Parathyroid adenoma (tissue), 2 donors: ENCODE measurements around the gene DGKI.

Experiments used
- H2AFZ ChIP-seq: fragments of 300-600 bp; sonication (generic); one replicate; pipeline ENCODE4 v1.7.0; 2017; ENCODE audit warnings: antibody characterized with exemption, mild to moderate bottlenecking
- H3K27ac ChIP-seq: fragments of 300-600 bp; sonication (generic); one replicate; pipeline ENCODE4 v1.7.0; 2017
- H3K27me3 ChIP-seq: fragments of 300-600 bp; sonication (generic); one replicate; pipeline ENCODE4 v1.7.0; 2017; ENCODE audit warnings: low read length; ENCODE audit not compliant: control insufficient read depth, insufficient read depth
- H3K36me3 ChIP-seq: fragments of 300-600 bp; sonication (generic); one replicate; pipeline ENCODE4 v1.7.0; 2017; ENCODE audit warnings: low read length; ENCODE audit not compliant: control insufficient read depth, insufficient read depth
- H3K4me1 ChIP-seq: fragments of 300-600 bp; sonication (generic); one replicate; pipeline ENCODE4 v1.7.0; 2017; ENCODE audit warnings: control low read depth
- H3K4me2 ChIP-seq: fragments of 300-600 bp; sonication (generic); one replicate; pipeline ENCODE4 v1.7.0; 2017; ENCODE audit warnings: low read length
- H3K4me3 ChIP-seq: fragments of 300-600 bp; sonication (generic); one replicate; pipeline ENCODE4 v1.7.0; 2017; ENCODE audit warnings: low read depth, low read length
- H3K79me2 ChIP-seq: fragments of 300-600 bp; sonication (generic); one replicate; pipeline ENCODE4 v1.7.0; 2017; ENCODE audit warnings: control low read depth
- H3K9ac ChIP-seq: fragments of 300-600 bp; sonication (generic); one replicate; pipeline ENCODE4 v1.7.0; 2017; ENCODE audit warnings: mild to moderate bottlenecking
- H3K9me3 ChIP-seq: fragments of 300-600 bp; sonication (generic); one replicate; pipeline ENCODE4 v1.7.0; 2017; ENCODE audit warnings: low read length; ENCODE audit not compliant: control insufficient read depth
- TF ChIP-seq, protein P1 (sequence below): fragments of 300-600 bp; sonication (generic); IDR thresholded peaks from one replicate; pipeline ENCODE4 v1.7.0; 2017; ENCODE audit warnings: antibody characterized with exemption, mild to moderate bottlenecking
- donor health status: primary hyperparathyroidism.

DGKI gene

DNA sequence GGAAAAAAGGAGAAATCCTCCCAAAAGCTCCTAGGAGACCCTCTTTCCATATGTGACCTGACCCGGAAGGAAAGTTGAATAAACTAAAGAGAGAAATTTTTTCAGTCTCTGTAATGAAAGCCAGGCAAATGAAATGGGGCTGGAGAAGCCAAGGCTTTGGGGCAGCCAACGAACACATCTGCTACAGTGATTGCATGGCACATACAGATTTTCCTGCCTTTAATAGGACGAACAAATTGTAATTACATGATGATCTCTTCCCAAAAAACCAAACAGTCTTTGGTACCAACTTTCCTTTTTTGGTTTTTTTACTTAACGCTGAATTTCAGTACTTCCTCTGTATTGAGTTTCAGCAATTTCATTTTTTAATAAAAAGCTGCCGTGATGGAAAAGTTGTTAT is 479.8 kb downstream of the DGKI start:
- no peak overlapping the region for H3K4me3 ChIP-seq
- no peaks in the 10 kb centered on the region for H3K36me3 ChIP-seq

GRCh38 chr7:137363683-137364082 is 483.1 kb downstream of the DGKI start:
- no peaks in the 10 kb centered on the region for H3K27me3 ChIP-seq
- H3K4me1 ChIP-seq = no peaks in the 10 kb centered on the region
- no peak overlapping the region for H3K4me2 ChIP-seq
- H3K27ac ChIP-seq = no peak overlapping the region
- H3K9ac ChIP-seq = no peak overlapping the region
- no peaks in the 10 kb centered on the region for H3K79me2 ChIP-seq
- peak overlapping the region; percentile 57 for H2AFZ ChIP-seq
- no peaks in the 10 kb centered on the region for H3K36me3 ChIP-seq
- no peak overlapping the region for H3K4me3 ChIP-seq
- H3K9me3 ChIP-seq = no peaks in the 10 kb centered on the region
- TF ChIP-seq, protein P1, sequence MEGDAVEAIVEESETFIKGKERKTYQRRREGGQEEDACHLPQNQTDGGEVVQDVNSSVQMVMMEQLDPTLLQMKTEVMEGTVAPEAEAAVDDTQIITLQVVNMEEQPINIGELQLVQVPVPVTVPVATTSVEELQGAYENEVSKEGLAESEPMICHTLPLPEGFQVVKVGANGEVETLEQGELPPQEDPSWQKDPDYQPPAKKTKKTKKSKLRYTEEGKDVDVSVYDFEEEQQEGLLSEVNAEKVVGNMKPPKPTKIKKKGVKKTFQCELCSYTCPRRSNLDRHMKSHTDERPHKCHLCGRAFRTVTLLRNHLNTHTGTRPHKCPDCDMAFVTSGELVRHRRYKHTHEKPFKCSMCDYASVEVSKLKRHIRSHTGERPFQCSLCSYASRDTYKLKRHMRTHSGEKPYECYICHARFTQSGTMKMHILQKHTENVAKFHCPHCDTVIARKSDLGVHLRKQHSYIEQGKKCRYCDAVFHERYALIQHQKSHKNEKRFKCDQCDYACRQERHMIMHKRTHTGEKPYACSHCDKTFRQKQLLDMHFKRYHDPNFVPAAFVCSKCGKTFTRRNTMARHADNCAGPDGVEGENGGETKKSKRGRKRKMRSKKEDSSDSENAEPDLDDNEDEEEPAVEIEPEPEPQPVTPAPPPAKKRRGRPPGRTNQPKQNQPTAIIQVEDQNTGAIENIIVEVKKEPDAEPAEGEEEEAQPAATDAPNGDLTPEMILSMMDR = peak; percentile 56

More for the DNA sequence above, 479.8 kb downstream of the DGKI start:
- Histone ChIP-seq H3K9ac (no peak overlapping the region), H3K4me2 (no peak overlapping the region), H3K27me3 (no peaks in the 10 kb centered on the region), H3K9me3 (no peaks in the 10 kb centered on the region), H3K4me1 (no peaks in the 10 kb centered on the region), H2AFZ (no peak overlapping the region), H3K79me2 (no peaks in the 10 kb centered on the region), H3K27ac (no peak overlapping the region)
- TF ChIP-seq, protein P1 = no peak

DNA sequence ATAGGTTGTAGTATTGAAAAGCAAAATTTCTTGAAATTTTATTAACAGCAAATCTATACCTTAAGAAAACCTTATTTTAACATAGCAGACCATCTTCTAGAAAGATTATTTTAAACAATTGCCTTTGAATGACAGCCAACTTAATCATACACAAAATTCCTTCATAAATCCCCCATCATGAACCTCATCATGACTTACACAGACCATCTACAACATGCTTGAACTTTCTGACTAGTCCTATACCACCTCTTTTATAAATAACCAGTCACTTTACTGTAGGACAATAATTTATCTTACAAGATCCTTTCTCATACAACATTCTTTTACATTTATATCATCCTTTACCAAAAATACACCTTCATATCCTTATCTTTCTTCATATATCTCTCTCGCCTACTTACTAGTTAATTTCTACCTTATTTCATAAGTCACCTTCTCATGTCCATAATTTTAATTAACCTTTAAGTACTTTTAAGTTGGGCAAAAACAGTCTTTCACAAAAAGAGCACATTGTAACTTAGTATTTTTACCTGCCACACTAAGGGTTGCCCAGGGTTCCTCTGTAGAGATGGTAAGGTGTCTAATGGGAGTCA is 486.6 kb downstream of the DGKI start:
- TF ChIP-seq, protein P1 = no peak
- Histone ChIP-seq H3K27me3 (no peaks in the 10 kb centered on the region), H2AFZ (no peak overlapping the region), H3K36me3 (no peaks in the 10 kb centered on the region), H3K9ac (no peak overlapping the region), H3K4me2 (no peak overlapping the region), H3K79me2 (no peaks in the 10 kb centered on the region), H3K9me3 (no peaks in the 10 kb centered on the region), H3K4me1 (no peaks in the 10 kb centered on the region), H3K27ac (no peak overlapping the region), H3K4me3 (no peak overlapping the region)

DNA sequence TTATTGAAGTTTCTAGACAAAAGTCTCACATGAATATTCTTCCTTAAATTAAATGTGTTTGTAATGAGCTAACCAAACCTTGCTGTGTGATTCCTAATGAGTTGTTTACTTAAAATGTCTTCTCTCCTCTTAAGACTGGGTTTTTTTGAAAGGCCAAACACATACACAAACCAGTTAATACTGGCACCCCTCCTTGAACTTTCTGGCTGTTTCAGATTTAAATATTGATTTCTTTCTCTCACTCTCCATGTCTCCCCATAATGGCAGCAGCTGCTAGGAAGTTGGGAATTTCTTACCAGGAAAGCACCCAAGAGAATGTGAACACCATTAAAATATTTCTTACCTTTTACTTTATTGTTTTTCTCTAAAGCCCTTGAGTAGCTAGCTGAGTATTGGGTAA is 491.8 kb downstream of the DGKI start:
- H2AFZ ChIP-seq = peak overlapping the region; percentile 72
- H3K36me3 ChIP-seq = no peaks in the 10 kb centered on the region
- peak overlapping the region; percentile 95 for H3K27ac ChIP-seq
- H3K9ac ChIP-seq = no peak overlapping the region
- no peak overlapping the region for H3K4me2 ChIP-seq
- H3K4me1 ChIP-seq = peaks cover 28% of the 10 kb centered on the region
- H3K79me2 ChIP-seq = no peaks in the 10 kb centered on the region
- no peaks in the 10 kb centered on the region for H3K9me3 ChIP-seq
- no peaks in the 10 kb centered on the region for H3K27me3 ChIP-seq
- TF ChIP-seq, protein P1 = no peak
- H3K4me3 ChIP-seq = no peak overlapping the region

GRCh38 chr7:137354396-137354795 is 492.4 kb downstream of the DGKI start:
- TF ChIP-seq, protein P1 = no peak
- Histone ChIP-seq H3K4me3 (no peak overlapping the region), H3K79me2 (no peaks in the 10 kb centered on the region), H3K4me1 (peaks cover 28% of the 10 kb centered on the region), H3K9ac (no peak overlapping the region), H3K27me3 (no peaks in the 10 kb centered on the region), H3K36me3 (no peaks in the 10 kb centered on the region), H3K4me2 (no peak overlapping the region), H3K27ac (peak overlapping the region; percentile 95), H2AFZ (peak overlapping the region; percentile 72), H3K9me3 (no peaks in the 10 kb centered on the region)
